PC-3 (cell line): ENCODE results near the gene MUTYH.

ENCODE experiments used
- CTCF ChIP-seq: fragments of 300-600 bp; sonication (generic); conservative IDR thresholded peaks from 2 replicates; pipeline ENCODE4 v1.5.1; 2017; ENCODE audit warnings: antibody characterized with exemption, low read depth, mild to moderate bottlenecking, low read length
- EZH2 ChIP-seq: fragments of 300-600 bp; sonication (generic); IDR thresholded peaks from one replicate; pipeline ENCODE4 v1.6.1; 2017; ENCODE audit warnings: antibody characterized with exemption, mild to moderate bottlenecking, low read length; ENCODE audit not compliant: unreplicated experiment

GRCh38 chr1:45331436-45332345, 8.5 kb downstream of the MUTYH start:
- TF ChIP-seq EZH2 (no peak), CTCF (no peak)
